ENCODE results near the gene LDLRAD4.

Gene LDLRAD4

GRCh38 chr18:13286456-13287125 lies 68.0 kb downstream of the LDLRAD4 start:
- no peak for TF ChIP-seq CTCF (IDR thresholded peaks at IDR 0.05; ENCODE audit: borderline replicate concordance, control extremely low read depth, extremely low read depth, insufficient read depth, missing control alignments)
- in situ Hi-C loops (cut with MboI; ENCODE audit: low sequenced_read_pairs, unreplicated experiment): no loop called here
- DNase-seq (ENCODE audit: low spot score): no peak

- in situ Hi-C loops (cut with MboI; ENCODE audit: low sequenced_read_pairs, unreplicated experiment): no loop called here
- no peak for TF ChIP-seq CTCF (IDR thresholded peaks at IDR 0.05; ENCODE audit: borderline replicate concordance, control extremely low read depth, extremely low read depth, insufficient read depth, missing control alignments)
- no peak for DNase-seq (ENCODE audit: low spot score)
Observed at GRCh38 chr18:13287372-13287771, 68.8 kb downstream of the LDLRAD4 start.

GRCh38 chr18:13288509-13289133 lies 70.1 kb downstream of the LDLRAD4 start:
- in situ Hi-C loops (cut with MboI; ENCODE audit: low sequenced_read_pairs, unreplicated experiment): no loop called here
- no peak for DNase-seq (ENCODE audit: low spot score)
- TF ChIP-seq CTCF (IDR thresholded peaks at IDR 0.05; ENCODE audit: borderline replicate concordance, control extremely low read depth, extremely low read depth, insufficient read depth, missing control alignments): no peak

GRCh38 chr18:13289481-13290205 lies 71.1 kb downstream of the LDLRAD4 start:
- in situ Hi-C loops (cut with MboI; ENCODE audit: low sequenced_read_pairs, unreplicated experiment): no loop called here
- DNase-seq (ENCODE audit: low spot score): no peak
- TF ChIP-seq CTCF (IDR thresholded peaks at IDR 0.05; ENCODE audit: borderline replicate concordance, control extremely low read depth, extremely low read depth, insufficient read depth, missing control alignments): no peak

GRCh38 chr18:13290856-13291271 lies 72.3 kb downstream of the LDLRAD4 start:
- in situ Hi-C loops (cut with MboI; ENCODE audit: low sequenced_read_pairs, unreplicated experiment): no loop called here
- no peak for DNase-seq (ENCODE audit: low spot score)
- no peak for TF ChIP-seq CTCF (IDR thresholded peaks at IDR 0.05; ENCODE audit: borderline replicate concordance, control extremely low read depth, extremely low read depth, insufficient read depth, missing control alignments)

- no peak for TF ChIP-seq CTCF (IDR thresholded peaks at IDR 0.05; ENCODE audit: borderline replicate concordance, control extremely low read depth, extremely low read depth, insufficient read depth, missing control alignments)
- no peak for DNase-seq (ENCODE audit: low spot score)
- in situ Hi-C loops (cut with MboI; ENCODE audit: low sequenced_read_pairs, unreplicated experiment): no loop called here
Observed at GRCh38 chr18:13291299-13291698, 72.7 kb downstream of the LDLRAD4 start.

Measured in GM13976 (cell line).